OCI-LY7 (cell line): ENCODE results near the gene C7.

Source experiments
- CTCF ChIP-seq: fragments of 200-600 bp; sonication (generic); conservative IDR thresholded peaks from 2 replicates; pipeline ENCODE4 v1.5.1; 2014; ENCODE audit warnings: mild to moderate bottlenecking, antibody characterized with exemption, low read length, moderate library complexity, mixed read lengths
- EZH2phosphoT487 ChIP-seq: fragments of 200-600 bp; sonication (generic); IDR thresholded peaks from 2 replicates; pipeline ENCODE4 v1.6.1; 2018; ENCODE audit warnings: low read depth, borderline replicate concordance, mild to moderate bottlenecking, mixed run types, antibody characterized with exemption, low read length, moderate library complexity, mixed read lengths

- TF ChIP-seq CTCF (no peak), EZH2phosphoT487 (no peak)
These were observed 30.5 kb downstream of the C7 start for GRCh38 chr5:40939753-40940152.
